PFSK-1 (cell line): Measurements from ENCODE around the gene SCYGR8.

ENCODE experiments used
- FOXP2 ChIP-seq: optimal IDR thresholded peaks from 2 replicates; pipeline ENCODE3; 2011; ENCODE audit warnings: borderline replicate concordance, control low read depth, inconsistent platforms; ENCODE audit not compliant: insufficient read depth; ENCODE audit errors: extremely low read length, extremely low read depth
- POLR2AphosphoS5 ChIP-seq: IDR thresholded peaks from 2 replicates; pipeline ENCODE4 v1.6.1; 2012; ENCODE audit warnings: low read depth, mild to moderate bottlenecking, control low read depth, low read length, moderate library complexity
- SIN3A ChIP-seq: IDR thresholded peaks from 2 replicates; pipeline ENCODE4 v1.6.1; 2012; ENCODE audit warnings: mild to moderate bottlenecking, low read length, moderate library complexity, borderline replicate concordance; ENCODE audit not compliant: insufficient read depth
- TAF1 ChIP-seq: IDR thresholded peaks from 2 replicates; pipeline ENCODE4 v1.6.1; 2012; ENCODE audit warnings: low read length, control low read depth, borderline replicate concordance; ENCODE audit not compliant: insufficient read depth
- TF ChIP-seq, protein P1 (sequence below), 2 experiments: IDR thresholded peaks; 2 replicates each; pipeline versions ENCODE4 v1.6.1 to v1.8.0; 2011 to 2012; ENCODE audit warnings: low read depth in 2 of 2, low read length in 2 of 2, control low read depth in 1 of 2, inconsistent platforms in 1 of 2, mild to moderate bottlenecking in 1 of 2, moderate library complexity in 1 of 2; ENCODE audit not compliant: insufficient read depth in 1 of 2

The SCYGR8 gene

GRCh38 chr2:227706859-227707258 lies 38.8 kb upstream of the SCYGR8 start:
- TF ChIP-seq TAF1 (no peak), POLR2AphosphoS5 (no peak), FOXP2 (no peak), SIN3A (no peak)
- TF ChIP-seq, protein P1, sequence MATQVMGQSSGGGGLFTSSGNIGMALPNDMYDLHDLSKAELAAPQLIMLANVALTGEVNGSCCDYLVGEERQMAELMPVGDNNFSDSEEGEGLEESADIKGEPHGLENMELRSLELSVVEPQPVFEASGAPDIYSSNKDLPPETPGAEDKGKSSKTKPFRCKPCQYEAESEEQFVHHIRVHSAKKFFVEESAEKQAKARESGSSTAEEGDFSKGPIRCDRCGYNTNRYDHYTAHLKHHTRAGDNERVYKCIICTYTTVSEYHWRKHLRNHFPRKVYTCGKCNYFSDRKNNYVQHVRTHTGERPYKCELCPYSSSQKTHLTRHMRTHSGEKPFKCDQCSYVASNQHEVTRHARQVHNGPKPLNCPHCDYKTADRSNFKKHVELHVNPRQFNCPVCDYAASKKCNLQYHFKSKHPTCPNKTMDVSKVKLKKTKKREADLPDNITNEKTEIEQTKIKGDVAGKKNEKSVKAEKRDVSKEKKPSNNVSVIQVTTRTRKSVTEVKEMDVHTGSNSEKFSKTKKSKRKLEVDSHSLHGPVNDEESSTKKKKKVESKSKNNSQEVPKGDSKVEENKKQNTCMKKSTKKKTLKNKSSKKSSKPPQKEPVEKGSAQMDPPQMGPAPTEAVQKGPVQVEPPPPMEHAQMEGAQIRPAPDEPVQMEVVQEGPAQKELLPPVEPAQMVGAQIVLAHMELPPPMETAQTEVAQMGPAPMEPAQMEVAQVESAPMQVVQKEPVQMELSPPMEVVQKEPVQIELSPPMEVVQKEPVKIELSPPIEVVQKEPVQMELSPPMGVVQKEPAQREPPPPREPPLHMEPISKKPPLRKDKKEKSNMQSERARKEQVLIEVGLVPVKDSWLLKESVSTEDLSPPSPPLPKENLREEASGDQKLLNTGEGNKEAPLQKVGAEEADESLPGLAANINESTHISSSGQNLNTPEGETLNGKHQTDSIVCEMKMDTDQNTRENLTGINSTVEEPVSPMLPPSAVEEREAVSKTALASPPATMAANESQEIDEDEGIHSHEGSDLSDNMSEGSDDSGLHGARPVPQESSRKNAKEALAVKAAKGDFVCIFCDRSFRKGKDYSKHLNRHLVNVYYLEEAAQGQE (IDR thresholded peaks at IDR 0.05; ENCODE audit: insufficient read depth in 1 of 2, low read depth in 2 of 2, low read length in 2 of 2) = no peak

GRCh38 chr2:227707390-227707789 lies 38.3 kb upstream of the SCYGR8 start:
- no peak for TF ChIP-seq FOXP2
- TF ChIP-seq SIN3A = no peak
- no peak for TF ChIP-seq TAF1
- no peak for TF ChIP-seq POLR2AphosphoS5
- TF ChIP-seq, protein P1 (IDR thresholded peaks at IDR 0.05; ENCODE audit: insufficient read depth in 1 of 2, low read depth in 2 of 2, low read length in 2 of 2) = no peak

DNA sequence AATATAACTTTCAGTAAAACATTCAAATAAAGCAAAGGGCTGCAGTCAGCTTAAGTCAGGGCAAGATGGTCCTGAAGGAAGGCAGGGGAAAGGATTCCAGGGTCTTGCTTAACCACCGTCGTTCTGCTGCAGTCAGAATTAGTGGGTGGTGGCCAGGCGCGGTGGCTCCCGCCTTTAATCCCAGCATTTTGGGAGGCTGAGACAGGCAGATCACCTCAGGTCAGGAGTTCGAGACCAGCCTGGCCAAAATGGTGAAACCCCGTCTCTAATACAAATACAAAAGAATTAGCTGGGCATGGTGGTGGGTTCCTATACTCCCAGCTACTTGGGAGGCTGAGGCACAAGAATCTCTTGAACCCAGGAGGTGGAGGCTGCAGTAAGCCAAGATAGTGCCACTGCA lies 34.7 kb upstream of the SCYGR8 start:
- no peak for TF ChIP-seq SIN3A
- TF ChIP-seq POLR2AphosphoS5 = no peak
- TF ChIP-seq FOXP2 = no peak
- TF ChIP-seq, protein P1 (IDR thresholded peaks at IDR 0.05; ENCODE audit: insufficient read depth in 1 of 2, low read depth in 2 of 2, low read length in 2 of 2) = no peak
- no peak for TF ChIP-seq TAF1

DNA sequence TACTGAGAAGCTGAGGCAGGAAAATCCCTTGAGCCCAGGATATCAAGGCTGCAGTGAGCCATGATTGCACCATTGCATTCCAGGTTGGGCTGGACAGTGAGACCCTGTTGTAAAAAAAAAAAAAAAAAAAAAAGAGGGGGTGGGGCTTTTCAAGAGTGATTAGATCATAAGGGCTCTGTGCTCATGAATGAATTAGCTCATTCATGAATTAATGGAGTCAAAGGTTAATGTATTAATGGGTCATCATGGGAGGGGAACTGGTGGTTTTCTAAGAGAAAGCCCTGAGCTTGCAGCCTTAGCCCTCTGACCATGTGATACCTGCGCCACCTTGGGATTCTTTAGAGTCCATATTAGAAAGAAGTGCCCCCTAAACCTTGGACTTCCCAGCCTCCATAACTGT lies 32.4 kb upstream of the SCYGR8 start:
- no peak for TF ChIP-seq TAF1
- TF ChIP-seq, protein P1 (IDR thresholded peaks at IDR 0.05; ENCODE audit: insufficient read depth in 1 of 2, low read depth in 2 of 2, low read length in 2 of 2) = no peak
- TF ChIP-seq FOXP2 = no peak
- TF ChIP-seq POLR2AphosphoS5 = no peak
- TF ChIP-seq SIN3A = no peak

DNA sequence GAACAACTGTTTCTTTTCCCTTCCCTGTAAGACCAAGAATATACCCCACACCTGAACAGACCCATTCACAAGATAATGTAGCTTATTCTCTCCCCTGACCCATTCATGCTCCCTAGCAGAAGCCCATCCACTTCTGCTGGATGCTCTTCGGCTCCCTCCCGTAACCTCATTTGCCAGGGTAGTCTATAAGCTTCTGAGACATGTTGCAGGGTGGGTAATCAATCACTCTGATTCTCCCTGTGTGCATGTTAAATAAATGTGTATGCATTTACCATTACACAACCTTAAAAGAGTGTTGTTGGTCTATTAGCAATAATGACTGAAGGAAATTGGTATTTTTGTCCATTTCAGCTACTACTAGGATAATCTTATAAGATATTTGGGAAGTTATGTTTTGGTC lies 29.2 kb upstream of the SCYGR8 start:
- TF ChIP-seq TAF1 = no peak
- no peak for TF ChIP-seq POLR2AphosphoS5
- TF ChIP-seq, protein P1 (IDR thresholded peaks at IDR 0.05; ENCODE audit: insufficient read depth in 1 of 2, low read depth in 2 of 2, low read length in 2 of 2) = no peak
- TF ChIP-seq FOXP2 = no peak
- no peak for TF ChIP-seq SIN3A
